ENCODE data around the gene RFC1.

Gene RFC1

GRCh38 chr4:39331191-39331590 lies 35.0 kb downstream of the RFC1 start:
- POLR2A ChIA-PET (ENCODE audit: low non-redundant PET), result no interaction called here
- no peak overlapping the region for H3K27ac ChIP-seq
- CTCF ChIA-PET, result interaction anchor here (0.6 to 0.8 kb wide), 2 partner anchors 9 to 247 kb away, joined by 3 read pairs; no protein-coding TSS in a partner anchor
- DNase-seq (ENCODE audit: low spot score), result no peak
- TF ChIP-seq CTCF (conservative IDR thresholded peaks at IDR 0.05; ENCODE audit: low read depth), result no peak

GRCh38 chr4:39330353-39330752 lies 35.8 kb downstream of the RFC1 start:
- POLR2A ChIA-PET (ENCODE audit: low non-redundant PET), result no interaction called here

GRCh38 chr4:39326468-39326977 lies 39.6 kb downstream of the RFC1 start:
- ChIA-PET POLR2A (ENCODE audit: low non-redundant PET) (no interaction called here), CTCF (no interaction called here)
- no peak for TF ChIP-seq CTCF (conservative IDR thresholded peaks at IDR 0.05; ENCODE audit: low read depth)
- no peak for DNase-seq (ENCODE audit: low spot score)
- no peak overlapping the region for H3K27ac ChIP-seq

More at GRCh38 chr4:39330353-39330752, 35.8 kb downstream of the RFC1 start:
- H3K27ac ChIP-seq, result no peak overlapping the region
- DNase-seq (ENCODE audit: low spot score), result no peak
- CTCF ChIA-PET, result no interaction called here
- no peak for TF ChIP-seq CTCF (conservative IDR thresholded peaks at IDR 0.05; ENCODE audit: low read depth)

GRCh38 chr4:39324897-39325613 lies 41.1 kb downstream of the RFC1 start:
- TF ChIP-seq CTCF (conservative IDR thresholded peaks at IDR 0.05; ENCODE audit: low read depth), result no peak
- ChIA-PET CTCF (interaction anchor here (0.5 to 0.6 kb wide), 2 partner anchors 29 to 177 kb away, joined by 3 to 4 read pairs; no protein-coding TSS in a partner anchor), POLR2A (ENCODE audit: low non-redundant PET) (no interaction called here)
- no peak for DNase-seq (ENCODE audit: low spot score)
- no peak overlapping the region for H3K27ac ChIP-seq

GRCh38 chr4:39324446-39324845 lies 41.7 kb downstream of the RFC1 start:
- H3K27ac ChIP-seq, result no peak overlapping the region
- no peak for TF ChIP-seq CTCF (conservative IDR thresholded peaks at IDR 0.05; ENCODE audit: low read depth)
- ChIA-PET POLR2A (ENCODE audit: low non-redundant PET) (no interaction called here), CTCF (interaction anchor here (0.5 to 0.6 kb wide), 2 partner anchors 30 to 176 kb away, joined by 3 to 4 read pairs; no protein-coding TSS in a partner anchor)
- no peak for DNase-seq (ENCODE audit: low spot score)

GRCh38 chr4:39323821-39324220 lies 42.3 kb downstream of the RFC1 start:
- ChIA-PET POLR2A (ENCODE audit: low non-redundant PET) (no interaction called here), CTCF (no interaction called here)
- no peak overlapping the region for H3K27ac ChIP-seq
- no peak for DNase-seq (ENCODE audit: low spot score)
- no peak for TF ChIP-seq CTCF (conservative IDR thresholded peaks at IDR 0.05; ENCODE audit: low read depth)

Data from RWPE1 (cell line).